Sciatic nerve (tissue), 2 donors: Measurements from ENCODE around the gene LASP1NB. TPM values are rescaled to one million over a fixed set of nuclear protein-coding genes. Genes with fewer than 3 reads are reported as not detected.
"Not testable (repeated sequence)": the region's sequence is repeated elsewhere in the genome, so short reads cannot be mapped to it uniquely, and the experiment has no call there.

ENCODE experiments used
- ATAC-seq: fragments of 200-7000 bp; cut with Tn5 transposase; one replicate; pipeline ENCODE4 v1.9.1; 2020; ENCODE audit warnings: mild to moderate bottlenecking, moderate library complexity
- DNase-seq: peaks from one replicate; pipeline ENCODE4 v3.0.0-alpha.2; 2020; ENCODE audit warnings: low spot score
- intact Hi-C: fragments of 100-400 bp; cut with DNase I; formaldehyde crosslinking; loops from one replicate; pipeline ENCODE4 v1.14.2; 2022
- microRNA-seq: library from miRNA; unstranded; fragments of <30 nt; microRNA quantifications from one replicate; pipeline ENCODE4 v1.2.0, GENCODE V29; 2020
- total RNA-seq: library from RNA; stranded (reverse); fragmentation: NEBNext Ultra II Directional; extraction: Animal tissue kit (Norgen Biotek cat#: 25700); gene quantifications from one replicate; pipeline ENCODE4 v1.2.1, GENCODE V29; 2021
- donor health status: DM: no; HTN: no; CAD: no.
- donor health status: DM: no; HTN: no; CAD: no.

LASP1NB gene

GRCh38 chr17:38942696-38943334 is 17.4 kb downstream of the LASP1NB start:
- ATAC-seq, result no peak
- intact Hi-C loops, result no loop called here
- DNase-seq, result no peak

DNA sequence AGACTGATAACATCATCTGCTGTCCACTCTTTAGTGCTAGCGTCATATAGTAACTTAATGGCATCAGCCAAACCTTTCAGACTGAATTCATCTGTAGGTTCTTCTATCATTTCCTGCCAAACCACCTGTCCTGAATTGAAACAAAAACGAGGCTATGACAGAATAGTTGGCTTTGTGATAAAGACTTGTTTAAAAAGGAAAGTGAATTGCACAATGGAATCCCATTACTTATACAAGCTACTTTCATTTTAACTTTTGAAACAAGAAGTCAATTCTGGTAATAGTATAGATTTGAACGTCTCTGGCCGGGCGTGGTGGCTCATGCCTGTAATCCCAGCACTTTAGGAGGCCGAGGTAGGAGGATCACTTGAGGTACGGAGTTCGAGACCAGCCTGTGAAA is 18.2 kb downstream of the LASP1NB start:
- no peak for ATAC-seq
- DNase-seq, result no peak
- intact Hi-C loops, result no loop called here

DNA sequence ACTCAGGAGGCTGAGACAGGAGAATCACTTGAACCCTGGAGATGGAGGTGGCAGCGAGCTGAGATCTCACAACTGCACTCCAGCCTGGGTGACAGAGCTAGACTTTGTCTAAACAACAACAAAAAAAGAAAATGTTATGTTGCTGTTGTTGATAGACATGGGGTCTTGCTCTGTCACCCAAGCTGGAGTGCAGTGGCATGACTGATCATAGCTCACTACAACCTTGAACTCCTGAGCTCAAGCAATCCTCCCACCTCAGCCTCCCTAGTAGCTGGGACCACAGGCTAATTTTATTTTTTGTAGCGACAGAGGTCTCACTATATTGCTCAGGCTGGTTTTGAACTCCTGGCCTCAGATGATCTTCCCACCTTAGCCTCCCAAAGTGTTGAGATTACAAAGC is 21.8 kb downstream of the LASP1NB start:
- ATAC-seq, result no peak
- DNase-seq, result no peak
- intact Hi-C loops, result no loop called here

DNA sequence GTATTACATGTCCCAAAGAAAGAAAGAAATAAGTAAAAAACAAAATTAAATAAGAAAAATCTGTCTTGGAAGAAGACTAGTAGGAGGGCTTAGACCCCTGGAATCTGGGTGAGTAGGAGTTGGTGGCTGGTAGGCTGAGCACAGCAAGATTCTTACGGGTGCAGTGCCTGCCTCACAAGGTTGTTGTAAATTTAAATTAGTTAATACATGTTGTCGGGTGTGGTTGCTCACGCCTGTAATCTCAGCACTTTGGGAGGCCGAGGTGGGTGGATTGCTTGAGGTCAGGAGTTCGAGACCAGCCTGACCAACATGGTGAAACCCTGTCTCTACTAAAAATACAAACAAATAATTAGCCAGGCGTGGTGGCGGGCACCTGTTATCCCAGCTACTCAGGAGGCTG is 28.4 kb downstream of the LASP1NB start:
- DNase-seq, ATAC-seq, intact Hi-C loops: not testable (repeated sequence)

DNA sequence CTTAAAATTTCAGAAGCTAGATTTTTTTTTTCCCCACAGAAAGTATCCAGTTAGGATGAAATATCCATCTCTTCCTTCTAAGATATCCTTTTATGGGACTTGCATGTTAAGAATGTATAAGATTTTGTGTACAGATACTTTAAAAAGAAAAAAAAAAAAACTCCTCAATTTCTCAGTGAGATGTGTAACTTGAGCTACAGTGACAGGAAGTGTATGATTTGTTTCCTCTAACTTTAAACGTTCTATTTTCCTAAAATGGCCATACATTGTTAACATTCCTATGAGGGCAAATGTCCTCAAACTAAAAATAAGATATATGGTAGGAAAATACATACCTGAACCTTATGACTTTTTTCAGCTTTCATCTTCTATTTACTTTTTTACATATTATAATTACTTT is 32.9 kb downstream of the LASP1NB start:
- ATAC-seq, result no peak
- intact Hi-C loops, result no loop called here
- DNase-seq, result no peak

- DNase-seq (no peak), ATAC-seq (no peak)
- intact Hi-C loops, result no loop called here
Measured at GRCh38 chr17:38958756-38959155, 33.3 kb downstream of the LASP1NB start.

DNA sequence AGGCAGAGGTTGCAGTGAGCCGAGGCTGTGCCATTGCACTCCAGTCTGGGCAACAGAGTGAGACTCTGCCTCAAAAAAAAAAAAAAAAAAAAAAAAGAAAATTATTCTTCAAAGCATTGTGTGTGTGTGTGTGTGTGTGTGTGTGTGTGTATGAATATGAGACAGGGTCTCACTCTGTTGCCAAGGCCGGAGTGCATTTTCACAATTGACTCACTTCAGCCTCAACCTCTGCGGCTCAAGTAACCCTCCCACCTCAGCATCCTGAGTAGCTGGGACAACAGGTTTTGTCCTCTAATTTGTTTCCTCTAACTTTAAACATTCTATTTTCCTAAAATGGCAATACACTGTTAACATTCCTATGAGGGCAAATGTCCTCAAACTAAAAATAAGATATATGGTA is 34.1 kb downstream of the LASP1NB start:
- DNase-seq, result no peak
- no peak for ATAC-seq
- intact Hi-C loops, result no loop called here

GRCh38 chr17:38960402-38960801 is 35.0 kb downstream of the LASP1NB start:
- ATAC-seq (no peak), DNase-seq (no peak)
- intact Hi-C loops, result no loop called here

- intact Hi-C loops, result no loop called here
- ATAC-seq, result no peak
- no peak for DNase-seq
Measured at GRCh38 chr17:38961413-38961812, 36.0 kb downstream of the LASP1NB start.

- peak; percentile 96 for DNase-seq
- ATAC-seq, result peak; percentile 99
- intact Hi-C loops, result loop anchor here (5.0 kb wide), 1 partner anchor 100 kb away; no protein-coding TSS in a partner anchor
Measured at GRCh38 chr17:38967290-38967738, 41.9 kb downstream of the LASP1NB start, which contains the start of gene FBXO47. FBXO47 (minus strand) TSS chr17:38967403; CDS start chr17:38963025, 4,378 bp downstream.

GRCh38 chr17:38969281-38969680 is 43.9 kb downstream of the LASP1NB start:
- intact Hi-C loops, result loop anchor here (5.0 kb wide), 1 partner anchor 102 kb away; no protein-coding TSS in a partner anchor
- DNase-seq (peak; percentile 66), ATAC-seq (no peak)

GRCh38 chr17:38970128-38970527 is 44.7 kb downstream of the LASP1NB start:
- no peak for ATAC-seq
- intact Hi-C loops, result no loop called here

GRCh38 chr17:38970804-38971203 is 45.4 kb downstream of the LASP1NB start:
- intact Hi-C loops, result no loop called here
- no peak for DNase-seq

More at GRCh38 chr17:38970128-38970527, 44.7 kb downstream of the LASP1NB start:
- DNase-seq, result no peak

DNA sequence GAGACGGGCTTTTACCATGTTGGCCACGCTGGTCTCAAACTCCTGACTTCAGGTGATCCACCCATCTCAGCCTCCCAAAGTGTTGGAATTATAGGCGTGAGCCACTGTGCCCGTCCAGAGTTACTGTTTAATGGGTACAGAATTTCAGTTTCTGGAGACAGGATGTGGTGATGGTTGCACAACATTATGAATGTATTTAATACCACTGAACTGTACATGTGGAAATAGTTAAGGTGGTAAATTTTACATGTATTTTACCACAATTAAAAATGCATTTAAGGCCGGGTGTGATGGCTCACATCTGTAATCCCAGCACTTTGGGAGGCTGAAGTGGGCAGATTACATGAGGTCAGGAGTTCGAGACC is 50.8 kb downstream of the LASP1NB start:
- intact Hi-C loops, ATAC-seq: not testable (repeated sequence)

More at GRCh38 chr17:38970804-38971203, 45.4 kb downstream of the LASP1NB start:
- ATAC-seq, result no peak

GRCh38 chr17:38978180-38978579 is 52.8 kb downstream of the LASP1NB start:
- intact Hi-C loops, result no loop called here
- ATAC-seq (no peak), DNase-seq (no peak)

More for the DNA sequence above, 50.8 kb downstream of the LASP1NB start:
- not testable (repeated sequence) for DNase-seq

Small RNA genes within 50 kb of the gene (microRNA-seq; reads per million reads assigned to microRNA genes)
- gene MIR6779, result not detected

Other genes with a start within 250 kb of the LASP1NB start
- gene MLLT6, start 220.3 kb upstream of the LASP1NB start, total RNA-seq, result 202 TPM
- gene CISD3, start 195.3 kb upstream of the LASP1NB start, total RNA-seq, result 17.3 TPM
- 56.2 TPM for gene PCGF2, start 177.3 kb upstream of the LASP1NB start, total RNA-seq
- gene PSMB3, start 172.9 kb upstream of the LASP1NB start, total RNA-seq, result 84.8 TPM
- gene PIP4K2B, start 126.1 kb upstream of the LASP1NB start, total RNA-seq, result 58.5 TPM
- gene CWC25, start 100.3 kb upstream of the LASP1NB start, total RNA-seq, result 25.6 TPM
- gene RPL23, start 71.9 kb upstream of the LASP1NB start, total RNA-seq, result 1,106 TPM
- gene LASP1, start 55.6 kb upstream of the LASP1NB start, total RNA-seq, result 127 TPM
- not detected for gene FBXO47, start 41.8 kb downstream of the LASP1NB start, total RNA-seq
- gene PLXDC1, start 226.0 kb downstream of the LASP1NB start, total RNA-seq, result 36.4 TPM
- not detected for gene ARL5C, start 240.5 kb downstream of the LASP1NB start, total RNA-seq